HG03460 (cell line): ENCODE measurements around the gene BANP.
"Not testable (repeated sequence)": the region's sequence is repeated elsewhere in the genome, so short reads cannot be mapped to it uniquely, and the experiment has no call there.

Experiments used
- ATAC-seq: cut with Tn5 transposase; IDR thresholded peaks from one replicate; pipeline ENCODE4 v1.9.1; 2021; ENCODE audit not compliant: unreplicated experiment

The BANP gene

GRCh38 chr16:87965417-87965816 lies 14.2 kb downstream of the BANP start:
- no peak for ATAC-seq

GRCh38 chr16:87966064-87966645 lies 14.9 kb downstream of the BANP start:
- ATAC-seq: no peak

- no peak for ATAC-seq
Measured at GRCh38 chr16:87966685-87967185, 15.5 kb downstream of the BANP start.

GRCh38 chr16:87968541-87968940 lies 17.3 kb downstream of the BANP start:
- ATAC-seq: no peak

- no peak for ATAC-seq
Measured at GRCh38 chr16:87970186-87970585, 19.0 kb downstream of the BANP start.

GRCh38 chr16:87971933-87972332 lies 20.7 kb downstream of the BANP start:
- no peak for ATAC-seq

GRCh38 chr16:87973717-87974116 lies 22.5 kb downstream of the BANP start:
- ATAC-seq: no peak

- ATAC-seq: no peak
Measured at GRCh38 chr16:87974178-87974577, 22.9 kb downstream of the BANP start.

GRCh38 chr16:87976665-87977064 lies 25.4 kb downstream of the BANP start:
- no peak for ATAC-seq

GRCh38 chr16:87978127-87978526 lies 26.9 kb downstream of the BANP start:
- ATAC-seq: no peak

- ATAC-seq: no peak
Measured at GRCh38 chr16:87979352-87979751, 28.1 kb downstream of the BANP start.

GRCh38 chr16:87979911-87980630 lies 28.8 kb downstream of the BANP start:
- ATAC-seq: not testable (repeated sequence)

GRCh38 chr16:87981376-87981775 lies 30.1 kb downstream of the BANP start:
- ATAC-seq: not testable (repeated sequence)

- ATAC-seq: no peak
Measured at GRCh38 chr16:87982581-87983041, 31.4 kb downstream of the BANP start.

GRCh38 chr16:87983072-87983736 lies 32.0 kb downstream of the BANP start:
- ATAC-seq: not testable (repeated sequence)

GRCh38 chr16:87983737-87984097 lies 32.5 kb downstream of the BANP start:
- ATAC-seq: not testable (repeated sequence)

- ATAC-seq: not testable (repeated sequence)
Measured at GRCh38 chr16:87984180-87984579, 32.9 kb downstream of the BANP start.

- ATAC-seq: no peak
Measured at GRCh38 chr16:87984632-87985267, 33.5 kb downstream of the BANP start.

- ATAC-seq: not testable (repeated sequence)
Measured at GRCh38 chr16:87985493-87985892, 34.3 kb downstream of the BANP start.

- ATAC-seq: not testable (repeated sequence)
Measured at GRCh38 chr16:87986361-87986849, 35.2 kb downstream of the BANP start.

GRCh38 chr16:87988596-87988995 lies 37.4 kb downstream of the BANP start:
- ATAC-seq: not testable (repeated sequence)
